MCF 10A (cell line): ENCODE measurements around the gene DDX56. TPM values are rescaled to one million over a fixed set of nuclear protein-coding genes. Genes with fewer than 3 reads are reported as not detected.

ENCODE experiments used
- BruUV-seq: library from RNA; stranded (reverse); fragments of 400-500 nt; replicated peaks from 2 replicates; lab custom pipeline; 2021; lab: Mats Ljungman, UMichigan
- CTCF ChIA-PET: fragments of 300-600 bp; sonication (Branson Sonifier 250); formaldehyde crosslinking; extraction: SDS; loops from one replicate; lab custom pipeline; 2021; ENCODE audit warnings: antibody characterized with exemption, inconsistent platforms; lab: Yijun Ruan, JAX
- POLR2A ChIA-PET: fragments of 300-600, 350-650 bp; sonication (Branson Sonifier 250); formaldehyde crosslinking; extraction: SDS; loops from one replicate; lab custom pipeline; 2020; ENCODE audit warnings: antibody characterized with exemption, inconsistent platforms; lab: Yijun Ruan, JAX
- DNase-seq: peaks from one replicate; pipeline ENCODE4 v3.0.0-alpha.2; 2018; ENCODE audit not compliant: unreplicated experiment
- H3K27ac Mint-ChIP-seq: one replicate; pipeline ENCODE4 v1.8.0; 2022; ENCODE audit warnings: mild to moderate bottlenecking, low read depth, mixed read lengths; ENCODE audit not compliant: unreplicated experiment
- H3K27me3 Mint-ChIP-seq: one replicate; pipeline ENCODE4 v1.8.0; 2022; ENCODE audit warnings: mixed read lengths; ENCODE audit not compliant: insufficient read depth, unreplicated experiment
- H3K36me3 Mint-ChIP-seq: one replicate; pipeline ENCODE4 v1.8.0; 2022; ENCODE audit warnings: mild to moderate bottlenecking, moderate library complexity, mixed read lengths; ENCODE audit not compliant: insufficient read depth, unreplicated experiment
- H3K4me1 Mint-ChIP-seq: one replicate; pipeline ENCODE4 v1.8.0; 2022; ENCODE audit warnings: mixed read lengths; ENCODE audit not compliant: insufficient read depth, unreplicated experiment
- H3K4me3 Mint-ChIP-seq: one replicate; pipeline ENCODE4 v1.8.0; 2022; ENCODE audit warnings: mild to moderate bottlenecking, moderate library complexity, mixed read lengths; ENCODE audit not compliant: unreplicated experiment
- H3K9me3 Mint-ChIP-seq: one replicate; pipeline ENCODE4 v1.8.0; 2022; ENCODE audit warnings: mixed read lengths; ENCODE audit not compliant: unreplicated experiment
- CTCF ChIP-seq: fragments of 200-600 bp; IDR thresholded peaks from one replicate; pipeline ENCODE4 v1.8.0; 2022; ENCODE audit warnings: antibody characterized with exemption, mild to moderate bottlenecking; ENCODE audit not compliant: unreplicated experiment
- intact Hi-C: fragments of 100-400 bp; cut with micrococcal nuclease; formaldehyde crosslinking; loops from 2 replicates; pipeline ENCODE4 v1.14.1; 2022
- total RNA-seq: library from RNA; stranded (reverse); gene quantifications from 2 replicates; pipeline ENCODE4 v1.2.3, GENCODE V29; 2022

The DDX56 gene
- total RNA-seq, 1 experiment from 2014 or later: 104 TPM

- intact Hi-C loops: no loop called here
- H3K4me1 Mint-ChIP-seq: peaks cover 27% of the 10 kb centered on the region
- ChIA-PET CTCF (no interaction called here), POLR2A (no interaction called here)
- no peaks in the 10 kb centered on the region for H3K9me3 Mint-ChIP-seq
- no peaks in the 10 kb centered on the region for H3K27me3 Mint-ChIP-seq
- no peak overlapping the region for H3K27ac Mint-ChIP-seq
- no peak for DNase-seq
- TF ChIP-seq CTCF: no peak
- H3K36me3 Mint-ChIP-seq: peaks cover 75% of the 10 kb centered on the region
- BruUV-seq: no TSS peak
- H3K4me3 Mint-ChIP-seq: no peak overlapping the region
These were observed 2.5 kb upstream of the DDX56 start for GRCh38 chr7:44576228-44576627.

- TF ChIP-seq CTCF: no peak
- no peak for DNase-seq
- no TSS peak for BruUV-seq
- POLR2A ChIA-PET: interaction anchor here (0.6 to 4.5 kb wide), 10 partner anchors 12 to 273 kb away, joined by 3 to 69 read pairs (median 4); partner anchors contain the start of genes H2AZ2, NUDCD3 and OGDH
- CTCF ChIA-PET: interaction anchor here (0.6 to 3.9 kb wide), 2 partner anchors 10 to 11 kb away, joined by 6 to 23 read pairs; no protein-coding TSS in a partner anchor
- intact Hi-C loops: no loop called here
- Mint-ChIP-seq H3K27ac (peak overlapping the region; percentile 43), H3K9me3 (no peaks in the 10 kb centered on the region), H3K27me3 (no peaks in the 10 kb centered on the region), H3K4me1 (peaks cover 25% of the 10 kb centered on the region), H3K4me3 (peak overlapping the region; percentile 98), H3K36me3 (peaks cover 79% of the 10 kb centered on the region)
These were observed 1.3 kb upstream of the DDX56 start for GRCh38 chr7:44575054-44575453.

- BruUV-seq: TSS peak; percentile 48
- no peak for TF ChIP-seq CTCF
- ChIA-PET CTCF (interaction anchor here (0.6 to 3.9 kb wide), 2 partner anchors 10 to 11 kb away, joined by 6 to 23 read pairs; no protein-coding TSS in a partner anchor), POLR2A (interaction anchor here (0.7 to 4.5 kb wide), 28 partner anchors 7 to 556 kb away, joined by 3 to 69 read pairs (median 4); partner anchors contain the start of genes DBNL, H2AZ2, NUDCD3 and OGDH)
- peaks cover 21% of the 10 kb centered on the region for H3K4me1 Mint-ChIP-seq
- intact Hi-C loops: no loop called here
- peak overlapping the region; percentile 98 for H3K4me3 Mint-ChIP-seq
- H3K36me3 Mint-ChIP-seq: peaks cover 79% of the 10 kb centered on the region
- DNase-seq: no peak
- H3K27me3 Mint-ChIP-seq: no peaks in the 10 kb centered on the region
- peak overlapping the region; percentile 95 for H3K27ac Mint-ChIP-seq
- no peaks in the 10 kb centered on the region for H3K9me3 Mint-ChIP-seq
These were observed 672 bp upstream of the DDX56 start for GRCh38 chr7:44574287-44574872.

GRCh38 chr7:44572771-44573170 is 937 bp downstream of the DDX56 start:
- H3K9me3 Mint-ChIP-seq: no peaks in the 10 kb centered on the region
- BruUV-seq: no TSS peak
- peak overlapping the region; percentile 98 for H3K4me3 Mint-ChIP-seq
- no peaks in the 10 kb centered on the region for H3K27me3 Mint-ChIP-seq
- ChIA-PET CTCF (interaction anchor here (0.6 to 3.9 kb wide), 10 partner anchors 9 to 442 kb away, joined by 3 to 23 read pairs (median 3); no protein-coding TSS in a partner anchor), POLR2A (interaction anchor here (0.5 to 4.5 kb wide), 21 partner anchors 9 to 563 kb away, joined by 3 to 69 read pairs (median 6); partner anchors contain the start of genes H2AZ2, NUDCD3, OGDH and PPIA)
- H3K36me3 Mint-ChIP-seq: peaks cover 79% of the 10 kb centered on the region
- intact Hi-C loops: no loop called here
- no peak for DNase-seq
- peaks cover 21% of the 10 kb centered on the region for H3K4me1 Mint-ChIP-seq
- TF ChIP-seq CTCF: no peak
- H3K27ac Mint-ChIP-seq: peak overlapping the region; percentile 95
